Measurements from ENCODE around the gene C5orf63.
"Not testable (repeated sequence)": the region's sequence is repeated elsewhere in the genome, so short reads cannot be mapped to it uniquely, and the experiment has no call there.

Gene C5orf63

DNA sequence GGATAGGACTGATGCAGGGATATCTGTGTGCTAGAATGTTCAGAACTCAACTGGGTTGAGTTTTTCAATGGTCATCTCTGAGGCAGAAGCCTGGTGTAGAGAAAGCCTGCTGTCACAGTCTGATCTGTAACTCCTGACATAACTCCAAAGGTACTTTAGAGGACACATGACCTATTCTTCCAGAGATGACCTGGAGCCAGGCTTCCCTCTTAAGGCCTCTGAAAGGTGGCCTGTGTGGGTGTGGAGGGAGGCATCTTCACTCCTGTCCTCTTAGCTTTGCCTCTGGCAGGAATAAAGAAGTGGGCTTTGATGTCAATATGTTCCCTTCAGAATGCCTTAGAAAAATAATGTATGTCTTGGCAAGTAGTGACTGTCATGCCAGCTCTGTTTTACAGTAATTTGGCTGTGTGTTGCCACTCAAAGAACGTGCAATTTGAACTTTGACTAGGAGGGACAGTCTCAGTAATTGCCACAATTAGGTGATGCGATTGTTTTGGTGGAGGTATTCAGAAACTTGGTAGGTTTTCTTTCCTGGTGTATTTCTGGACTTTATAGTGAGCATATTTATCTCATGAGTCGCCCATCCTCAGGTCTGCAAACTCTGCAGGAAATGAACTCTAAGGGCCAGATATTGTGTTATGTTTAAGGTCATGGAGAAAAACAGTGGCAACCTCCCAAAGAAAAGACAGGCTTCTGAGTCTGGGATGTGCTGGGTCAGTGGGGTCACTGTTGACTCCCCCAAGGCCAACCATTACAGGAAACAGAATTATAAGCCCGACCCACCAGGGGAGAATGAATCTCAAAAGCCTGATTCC is 3.2 kb upstream of the C5orf63 start:
- no peak for DNase-seq (ENCODE audit: low read depth in 2 of 3, low spot score in 1 of 3)

DNA sequence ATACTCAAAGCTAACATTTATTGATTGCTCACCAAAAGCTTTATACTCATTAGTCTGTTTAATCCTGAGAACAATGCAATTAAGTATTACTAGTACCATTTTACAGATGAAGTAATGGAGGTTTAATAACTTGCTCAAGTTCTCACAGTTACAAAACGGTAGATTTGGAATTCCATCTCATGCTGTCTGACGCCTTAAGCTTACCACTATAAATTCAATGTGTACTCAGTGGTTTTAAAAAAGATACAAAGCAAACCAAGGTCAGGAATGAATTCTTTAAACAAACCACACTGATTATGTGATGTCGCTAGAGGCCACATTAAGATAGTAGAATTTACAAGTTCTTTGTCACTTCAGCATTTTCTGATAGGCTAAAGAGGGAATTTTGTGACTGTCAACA is 1.2 kb upstream of the C5orf63 start:
- no peak for DNase-seq (ENCODE audit: low read depth in 2 of 3, low spot score in 1 of 3)

DNA sequence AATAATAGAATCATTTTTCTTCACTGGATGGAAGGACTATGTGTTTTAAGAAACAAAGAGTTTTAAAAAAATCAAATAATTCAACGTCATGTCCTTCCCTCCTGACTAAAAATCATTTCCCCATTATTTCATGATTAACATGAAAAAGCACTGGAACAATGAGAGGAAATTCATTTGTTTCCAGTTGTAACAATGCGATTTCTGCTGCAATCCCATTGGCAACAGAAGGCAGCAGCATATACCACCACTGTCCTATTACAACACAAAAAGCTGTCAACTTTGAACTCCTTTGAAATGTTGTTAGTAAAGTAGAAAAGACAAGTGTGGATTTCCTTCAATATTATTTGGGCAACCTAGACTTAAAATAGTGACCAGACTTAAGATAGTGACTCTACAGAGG is 3.1 kb downstream of the C5orf63 start:
- DNase-seq (ENCODE audit: low read depth in 2 of 3, low spot score in 1 of 3), result no peak

DNA sequence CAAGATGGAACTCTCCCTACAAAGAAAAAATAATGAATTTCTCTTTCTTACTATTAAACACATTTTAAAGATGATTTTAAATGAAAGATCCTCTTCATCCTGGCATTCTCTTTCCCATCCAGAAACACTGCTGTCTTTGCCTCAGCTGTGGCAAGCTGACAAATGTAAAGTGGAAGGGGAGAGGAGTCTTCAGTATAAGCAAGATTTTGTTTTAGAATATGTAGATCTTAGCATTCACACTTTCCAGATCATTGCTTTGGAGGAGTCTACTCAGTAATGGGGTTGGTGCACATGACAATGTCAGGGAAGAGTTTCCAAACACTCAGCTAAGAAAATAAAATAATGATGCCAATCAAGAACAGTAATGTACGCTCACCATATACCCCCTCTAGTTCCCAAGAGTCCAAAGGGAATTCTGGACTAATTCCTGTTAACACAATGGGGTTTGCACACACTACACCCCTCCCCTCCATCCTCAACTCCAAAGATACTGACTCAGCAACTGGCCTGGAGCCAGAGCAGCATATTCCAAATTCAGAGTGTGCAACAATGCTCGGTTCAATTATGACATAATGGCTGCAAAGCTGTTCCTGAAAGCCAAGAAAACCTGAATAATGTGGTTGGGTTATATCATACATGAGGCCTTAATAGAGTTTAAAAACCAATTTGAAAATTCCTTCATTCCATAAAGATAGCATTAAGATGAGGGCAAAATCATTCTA is 4.6 kb downstream of the C5orf63 start:
- no peak for DNase-seq (ENCODE audit: low read depth in 2 of 3, low spot score in 1 of 3)

DNA sequence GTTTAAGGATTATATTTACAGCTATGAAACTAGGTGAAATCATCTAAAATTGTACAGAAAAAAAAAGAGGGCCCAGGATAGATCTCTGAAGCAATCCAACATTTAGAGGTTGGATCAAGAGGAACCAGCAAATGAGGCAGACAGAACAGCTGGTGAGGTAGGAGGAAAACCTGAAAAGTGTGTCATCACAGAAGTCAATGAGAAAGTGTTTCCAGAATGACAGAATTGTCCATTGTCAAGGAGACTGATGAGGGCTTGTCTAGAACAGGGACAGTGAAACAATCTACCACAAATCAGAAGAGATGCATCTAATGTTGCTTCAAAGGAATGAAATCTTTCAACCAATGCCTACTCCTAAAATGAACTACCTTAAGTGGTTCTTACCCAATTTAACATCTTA is 6.6 kb downstream of the C5orf63 start:
- DNase-seq (ENCODE audit: low read depth in 2 of 3, low spot score in 1 of 3), result no peak

DNA sequence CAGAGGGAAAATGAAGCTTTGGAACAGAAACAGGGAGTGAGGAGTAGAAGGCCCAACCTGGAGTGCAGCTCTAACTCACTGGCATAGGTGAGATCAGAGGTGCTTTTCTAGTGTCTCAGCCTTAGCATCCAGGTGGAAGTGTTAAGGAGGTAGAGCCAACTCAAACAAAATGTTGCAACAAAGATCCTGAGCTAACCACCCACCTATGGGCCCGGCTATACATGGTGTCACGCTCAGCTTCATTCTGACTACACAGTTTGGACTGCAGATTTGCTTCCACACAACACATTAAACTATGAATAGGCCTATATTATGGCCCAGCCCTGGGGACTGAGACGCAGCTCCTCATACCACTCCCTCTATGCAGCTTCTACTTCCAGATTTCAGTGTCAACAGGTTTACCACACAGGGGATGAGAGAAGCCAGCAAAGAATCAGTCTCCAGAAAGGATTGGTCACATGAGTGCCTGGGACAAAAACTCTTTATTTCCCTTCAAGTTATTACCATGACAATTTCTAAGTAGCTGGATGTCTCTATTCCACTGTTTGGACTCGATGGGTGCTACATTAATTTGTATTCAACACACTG is 9.0 kb downstream of the C5orf63 start:
- DNase-seq (ENCODE audit: low read depth in 2 of 3, low spot score in 1 of 3), result no peak

DNA sequence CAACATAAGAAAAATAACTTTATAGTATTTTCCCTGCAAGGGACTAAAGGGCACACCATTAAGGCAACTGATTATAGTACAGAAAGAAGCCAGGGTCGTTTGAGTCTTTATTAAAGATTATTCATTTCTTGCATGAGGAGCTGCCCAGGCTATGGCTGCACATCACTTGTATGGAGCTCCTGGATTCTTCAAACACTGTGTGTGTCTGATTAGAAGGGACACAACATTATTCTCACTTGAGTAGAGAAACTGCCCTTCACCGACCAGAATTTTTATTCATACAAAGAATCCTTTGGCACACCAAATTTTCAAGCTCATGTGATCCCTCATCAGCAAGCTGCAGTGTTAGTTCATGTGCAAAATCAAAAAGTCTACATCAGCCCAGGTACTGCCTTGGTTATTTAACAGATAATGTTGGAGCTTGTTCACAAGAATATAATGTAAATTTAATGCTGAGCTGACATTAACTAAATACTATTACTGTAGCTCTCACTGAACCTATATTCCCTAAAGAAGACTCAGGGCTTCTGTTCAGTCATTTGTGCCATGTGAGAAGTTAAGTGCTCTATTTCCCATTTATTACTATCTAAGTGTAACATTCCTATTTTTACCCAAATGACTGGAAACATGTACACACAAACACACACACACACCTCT is 9.9 kb downstream of the C5orf63 start:
- DNase-seq (ENCODE audit: low read depth in 2 of 3, low spot score in 1 of 3), result no peak

DNA sequence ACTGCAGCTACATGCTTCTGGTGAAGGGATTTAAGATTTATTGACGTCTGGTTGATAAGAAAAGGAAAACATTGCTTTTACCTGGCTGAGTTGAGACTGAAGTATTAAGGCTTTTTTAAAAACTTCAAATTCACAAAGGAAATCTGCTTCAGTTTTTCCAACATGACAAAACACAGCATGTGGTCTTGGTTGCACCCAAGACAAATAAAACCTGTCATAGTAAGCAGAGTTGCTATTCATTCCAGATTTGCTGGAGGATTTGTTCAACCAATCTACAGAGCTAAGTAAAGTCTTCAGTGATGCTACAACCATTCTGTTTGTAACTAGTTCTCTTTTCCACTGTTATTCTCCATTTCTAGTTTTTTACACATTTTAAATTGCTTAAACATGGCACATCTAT is 11.3 kb downstream of the C5orf63 start:
- no peak for DNase-seq (ENCODE audit: low read depth in 2 of 3, low spot score in 1 of 3)

DNA sequence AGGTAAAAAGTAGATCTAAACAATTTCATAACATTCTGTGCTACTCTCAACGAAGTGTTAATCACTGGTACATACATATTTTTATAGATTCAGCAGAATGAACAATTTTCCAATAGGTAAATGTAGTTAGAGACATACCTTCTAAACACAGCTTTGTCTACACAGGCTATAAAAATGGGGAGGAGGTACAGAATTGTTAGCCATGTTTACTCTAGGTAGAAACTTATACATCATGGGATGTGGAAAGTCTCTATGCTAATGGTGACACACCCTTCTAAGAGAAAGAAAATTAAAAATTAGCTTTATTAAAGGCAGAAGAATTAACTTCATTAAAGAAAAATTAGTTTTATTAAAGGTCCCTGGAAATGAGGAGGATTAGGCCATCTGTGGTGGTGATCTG is 11.8 kb downstream of the C5orf63 start:
- DNase-seq (ENCODE audit: low read depth in 2 of 3, low spot score in 1 of 3), result no peak

DNA sequence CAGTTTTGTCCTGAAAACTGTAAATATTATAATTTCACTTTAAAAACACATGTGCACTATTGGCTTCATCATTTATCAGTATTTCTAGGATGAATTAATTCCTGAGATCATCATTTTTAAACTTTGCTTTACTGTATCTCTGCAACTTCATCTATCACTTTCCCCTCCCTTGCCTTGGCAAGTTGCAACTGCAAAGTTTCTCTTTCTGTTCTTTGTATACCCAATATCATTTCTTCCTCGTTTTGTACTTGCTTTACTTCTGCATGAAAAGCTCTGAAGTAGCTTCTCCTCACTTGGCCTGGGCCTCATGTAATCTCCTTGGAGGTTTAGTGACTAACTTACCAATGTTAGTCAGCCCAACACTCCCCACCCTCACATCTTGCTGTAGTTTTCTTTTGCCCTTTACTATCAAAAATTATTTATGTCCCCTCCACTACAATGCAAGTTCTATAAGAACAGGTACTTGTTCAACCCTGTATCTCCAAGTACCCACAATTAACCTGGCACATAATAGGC is 12.8 kb downstream of the C5orf63 start:
- DNase-seq (ENCODE audit: low read depth in 2 of 3, low spot score in 1 of 3), result no peak

DNA sequence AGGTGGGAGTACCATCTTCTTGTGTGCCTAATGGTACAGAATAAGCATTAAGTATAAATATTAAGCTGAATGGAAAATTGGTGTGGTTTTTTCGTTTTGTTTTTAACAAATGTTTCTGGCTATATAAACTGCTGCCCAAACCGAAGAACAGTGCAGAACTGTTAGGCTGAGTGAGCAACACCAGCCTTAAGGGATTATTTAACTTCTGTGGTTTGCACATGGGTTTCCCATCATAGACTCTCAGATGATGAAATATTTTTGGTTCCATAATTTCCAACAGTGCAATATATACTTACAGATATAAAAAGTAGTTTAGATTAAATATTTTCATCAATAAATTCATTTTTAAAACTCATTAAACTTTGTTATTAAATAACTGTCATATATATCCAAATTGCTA is 16.4 kb downstream of the C5orf63 start:
- no peak for DNase-seq (ENCODE audit: low read depth in 2 of 3, low spot score in 1 of 3)

DNA sequence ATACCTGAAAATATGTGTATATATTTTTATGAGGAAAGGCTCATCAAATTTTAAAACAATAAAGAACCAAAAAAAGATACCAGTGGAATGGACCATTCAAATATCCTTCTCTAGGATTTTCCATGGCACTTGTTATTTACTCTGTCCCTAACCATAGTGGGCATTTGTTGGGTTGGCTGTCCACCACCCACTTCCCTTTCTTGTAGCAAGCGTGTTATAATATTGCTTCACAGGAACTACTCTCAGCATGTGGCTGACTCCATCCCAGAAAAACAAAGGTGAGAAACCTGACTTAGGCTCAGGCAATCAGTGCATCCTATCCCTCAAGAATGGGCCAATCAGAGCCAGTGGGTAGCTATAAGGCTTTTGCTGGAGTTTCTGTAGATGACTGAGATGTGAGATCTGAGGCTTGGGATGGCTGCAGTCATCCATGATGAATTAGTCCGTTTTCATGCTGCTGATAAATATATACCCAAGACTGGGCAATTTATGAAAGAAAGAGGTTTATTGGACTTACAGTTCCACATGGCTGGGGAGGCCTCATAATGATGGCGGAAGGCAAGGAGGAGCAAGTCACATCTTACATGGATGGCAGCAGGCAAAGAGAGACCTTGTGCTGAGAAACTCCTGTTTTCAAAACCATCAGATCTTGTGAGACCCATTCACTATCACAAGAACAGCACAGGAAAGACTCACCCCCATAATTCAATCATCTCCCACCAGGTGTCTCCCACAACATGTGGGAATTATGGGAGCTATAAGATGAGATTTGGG is 17.2 kb downstream of the C5orf63 start:
- no peak for DNase-seq (ENCODE audit: low read depth in 2 of 3, low spot score in 1 of 3)

DNA sequence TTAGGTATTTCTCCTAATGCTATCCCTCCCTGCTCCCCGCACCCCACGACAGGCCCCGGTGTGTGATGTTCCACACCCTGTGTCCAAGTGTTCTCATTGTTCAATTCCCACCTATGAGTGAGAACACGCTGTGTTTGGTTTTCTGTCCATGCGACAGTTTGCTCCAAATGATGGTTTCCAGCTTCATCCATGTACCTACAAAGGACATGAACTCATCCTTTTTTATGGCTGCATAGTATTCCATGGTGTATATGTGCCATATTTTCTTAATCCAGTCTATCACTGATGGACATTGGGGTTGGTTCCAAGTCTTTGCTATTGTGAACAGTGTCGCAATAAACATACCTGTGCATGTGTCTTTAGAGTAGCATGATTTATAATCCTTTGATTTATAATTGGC is 19.8 kb downstream of the C5orf63 start:
- not testable (repeated sequence) for DNase-seq (ENCODE audit: low read depth in 2 of 3, low spot score in 1 of 3)

DNA sequence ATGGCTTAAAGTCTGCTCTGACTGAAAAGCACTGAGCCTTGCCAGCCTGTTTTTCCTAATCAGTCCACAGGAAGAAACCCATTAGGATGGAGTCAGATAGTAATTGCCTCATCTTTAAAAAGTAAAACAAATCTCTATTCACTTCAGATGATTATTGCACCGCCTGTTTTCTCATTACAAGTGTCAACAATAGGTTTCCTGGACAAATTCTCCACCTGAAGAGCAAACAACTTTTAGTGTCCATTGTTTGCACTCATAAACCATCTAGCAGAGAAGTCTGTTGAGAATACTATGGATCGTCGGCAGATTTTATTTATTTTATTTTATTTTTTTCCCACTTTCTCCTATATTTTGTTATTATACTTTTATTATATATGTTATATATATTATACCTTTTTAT is 20.3 kb downstream of the C5orf63 start:
- no peak for DNase-seq (ENCODE audit: low read depth in 2 of 3, low spot score in 1 of 3)

DNA sequence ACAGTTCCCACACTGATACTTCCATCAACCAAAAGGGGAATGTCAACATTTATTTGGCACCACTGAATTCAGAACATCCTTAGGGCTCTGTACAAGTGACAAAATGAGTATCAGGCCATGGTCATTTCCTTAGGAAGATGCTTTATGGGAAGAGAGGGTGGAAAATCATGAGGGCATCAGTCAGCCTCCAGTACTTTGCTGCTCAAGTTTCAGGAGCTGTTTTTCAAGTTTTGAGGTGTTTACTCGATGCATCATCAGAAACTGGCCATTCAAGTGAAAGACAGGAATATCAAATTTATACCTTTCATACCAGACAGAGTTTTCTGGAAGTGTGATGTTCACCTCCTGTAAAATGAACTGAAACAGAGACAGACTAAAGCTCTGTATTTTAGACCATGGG is 21.7 kb downstream of the C5orf63 start:
- DNase-seq (ENCODE audit: low read depth in 2 of 3, low spot score in 1 of 3), result no peak

DNA sequence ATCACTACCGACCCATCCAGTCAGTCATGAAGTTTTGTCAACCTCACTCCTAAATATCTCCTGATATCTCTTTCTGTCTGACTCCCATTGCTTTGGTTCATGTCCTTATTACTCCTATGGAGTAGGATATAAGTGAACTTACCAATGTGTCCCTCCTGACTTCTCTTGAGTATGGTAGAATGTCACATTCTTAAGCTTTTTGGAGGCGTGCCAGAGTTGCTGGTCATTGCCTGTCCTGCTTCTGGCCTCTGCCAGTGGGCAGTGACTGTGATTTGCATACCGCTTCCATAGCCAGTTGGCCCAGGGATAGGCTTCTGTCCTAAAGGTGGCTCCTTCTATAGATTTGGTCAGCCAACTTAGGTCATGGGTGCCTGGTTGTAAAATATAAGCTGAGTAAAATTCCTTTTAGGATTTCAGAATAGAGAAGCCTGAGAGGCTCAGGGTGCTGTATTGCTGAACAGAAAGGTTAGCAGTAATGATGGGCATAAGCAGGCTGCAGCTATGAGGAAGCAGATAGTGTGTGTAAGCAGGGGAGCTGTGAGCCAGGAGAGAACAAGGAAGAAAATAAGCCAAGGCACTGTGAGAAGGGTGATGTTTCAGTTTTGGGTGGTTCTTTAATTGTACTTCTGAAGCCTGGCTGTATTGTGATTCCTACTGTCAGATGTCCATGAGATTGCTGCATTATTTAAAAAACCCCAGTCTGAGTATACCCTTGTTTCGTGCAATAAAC is 26.8 kb downstream of the C5orf63 start:
- no peak for DNase-seq (ENCODE audit: low read depth in 2 of 3, low spot score in 1 of 3)

DNA sequence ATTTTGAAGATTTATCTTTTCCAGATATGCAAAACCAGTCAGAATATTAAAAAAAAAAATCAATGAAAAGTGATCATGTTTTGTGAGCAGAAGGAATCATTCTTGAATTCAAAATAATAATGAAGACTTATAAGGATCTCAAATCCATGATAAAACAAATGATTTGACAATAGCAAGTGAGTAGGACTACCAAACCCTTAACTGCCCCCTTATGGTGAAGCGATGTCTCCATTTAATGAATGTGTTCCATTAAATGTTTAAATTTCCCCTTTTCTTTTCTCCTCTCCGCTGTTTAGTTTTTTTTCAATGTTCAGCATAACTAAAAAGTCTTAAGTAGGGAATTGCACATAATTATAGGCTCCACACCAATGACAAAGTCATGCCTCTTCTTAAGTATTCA is 30.7 kb downstream of the C5orf63 start:
- DNase-seq (ENCODE audit: low read depth in 2 of 3, low spot score in 1 of 3), result no peak

DNA sequence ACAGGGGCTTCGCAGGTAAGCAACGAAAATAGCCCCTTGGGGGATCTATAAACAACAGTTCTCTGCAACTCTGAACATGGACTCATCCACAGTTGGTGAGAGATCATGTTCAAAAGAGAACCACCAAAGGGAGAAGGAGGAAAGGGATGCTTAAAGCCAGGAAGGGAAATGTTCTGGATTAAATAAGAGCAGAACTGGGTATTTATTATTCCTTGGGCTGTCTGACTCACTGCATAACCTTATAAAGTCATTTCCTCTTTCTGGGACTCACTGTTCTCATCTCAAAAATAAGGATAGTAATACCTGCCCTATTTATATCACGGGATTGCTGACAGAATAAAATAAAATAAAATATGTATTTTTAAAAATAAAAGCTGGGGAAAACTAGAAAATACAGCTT is 31.7 kb downstream of the C5orf63 start:
- DNase-seq (ENCODE audit: low read depth in 2 of 3, low spot score in 1 of 3), result no peak

DNA sequence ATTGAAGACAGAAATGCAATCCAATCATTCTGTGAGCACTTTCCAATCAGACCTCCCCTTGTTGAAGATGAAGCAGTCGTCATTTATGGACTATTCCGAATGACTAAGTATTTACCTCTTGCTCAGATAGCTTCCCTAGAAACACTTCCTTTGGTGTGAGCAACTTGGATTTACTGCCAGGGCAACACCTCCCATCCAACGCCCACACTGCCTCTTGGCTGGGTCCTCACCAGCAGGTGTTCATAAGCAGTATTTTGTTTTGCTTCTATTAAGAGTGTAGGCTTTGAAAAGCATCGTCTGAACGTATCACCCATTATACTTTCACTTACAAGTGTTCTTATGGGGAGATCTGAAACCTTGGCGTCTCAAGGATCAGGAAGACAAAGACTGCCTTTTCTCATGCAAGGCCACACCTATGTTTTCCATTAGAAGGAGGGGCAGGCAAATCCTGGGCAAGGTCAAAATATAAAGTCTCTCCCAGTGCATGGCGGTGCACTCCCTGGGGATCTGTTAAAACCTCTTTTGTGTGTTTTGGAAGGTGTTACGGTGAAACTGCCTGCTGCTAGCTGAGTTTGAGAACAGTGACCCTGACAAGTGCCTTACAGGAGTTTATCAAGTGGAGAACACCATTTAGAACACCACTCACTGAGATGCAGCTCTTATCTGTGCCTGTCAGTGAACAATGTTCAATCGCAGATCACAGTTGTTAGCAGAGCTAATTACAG is 32.3 kb downstream of the C5orf63 start:
- no peak for DNase-seq (ENCODE audit: low read depth in 2 of 3, low spot score in 1 of 3)

DNA sequence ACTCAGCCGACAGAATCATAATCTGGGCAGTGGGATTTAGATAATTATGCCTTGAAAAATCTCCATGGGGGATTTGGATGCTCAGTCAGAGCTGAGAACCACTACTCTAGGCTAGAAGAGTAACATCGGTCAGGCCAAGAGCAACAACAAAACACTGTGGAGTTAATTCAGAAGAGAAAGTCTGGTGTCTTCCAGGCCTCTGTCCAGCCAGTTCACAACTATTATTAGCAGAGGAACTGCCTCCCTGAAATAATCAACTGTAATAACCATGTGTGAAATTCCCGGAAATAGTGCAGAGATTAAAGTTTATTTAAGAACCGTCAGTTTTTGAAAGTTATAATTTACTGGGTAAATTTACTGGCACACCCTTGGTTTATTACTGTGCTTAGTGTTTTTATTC is 34.8 kb downstream of the C5orf63 start:
- DNase-seq (ENCODE audit: low read depth in 2 of 3, low spot score in 1 of 3), result no peak
